Transverse colon (tissue), 4 donors: ENCODE measurements around the gene RINT1. TPM values are rescaled to one million over a fixed set of nuclear protein-coding genes. Genes with fewer than 3 reads are reported as not detected.

Experiments used
- DNase-seq: peaks from one replicate; pipeline ENCODE4 v3.0.0-alpha.2; 2019
- H3K27ac ChIP-seq, 4 donors: fragments of 200-600 bp; sonication (generic); 2 replicates each; pipeline ENCODE4 v1.5.1; 2016 to 2018; ENCODE audit warnings: inconsistent platforms in 4 of 4
- H3K27me3 ChIP-seq: fragments of 200-600 bp; sonication (generic); 2 replicates; pipeline ENCODE4 v1.5.1; 2017; ENCODE audit warnings: inconsistent platforms
- H3K36me3 ChIP-seq, 4 donors: fragments of 200-600 bp; sonication (generic); 2 replicates each; pipeline ENCODE4 v1.5.1; 2017 to 2019; ENCODE audit warnings: inconsistent platforms in 4 of 4
- H3K4me1 ChIP-seq, 4 donors: fragments of 200-600 bp; sonication (generic); 2 replicates each; pipeline ENCODE4 v1.5.1; 2017 to 2020; ENCODE audit warnings: inconsistent platforms in 4 of 4
- H3K4me3 ChIP-seq, 4 donors: fragments of 200-600 bp; sonication (generic); 1 replicate in 1 of 4; 2 replicates in 3 of 4; pipeline versions ENCODE4 v1.5.1 to v1.6.1; 2017 to 2019; ENCODE audit warnings: inconsistent platforms in 4 of 4
- H3K9me3 ChIP-seq, 2 donors: fragments of 200-600 bp; sonication (generic); 2 replicates each; pipeline ENCODE4 v1.5.1; 2017 to 2019; ENCODE audit warnings: inconsistent platforms in 2 of 2
- EP300 ChIP-seq: sonication (generic); formaldehyde crosslinking; IDR thresholded peaks from one replicate; pipeline ENCODE4 v1.6.1; 2017; ENCODE audit warnings: antibody characterized with exemption, low read depth
- POLR2A ChIP-seq: fragments of 450-650 bp; IDR thresholded peaks from one replicate; pipeline ENCODE4 v1.6.1; 2016; ENCODE audit warnings: antibody characterized with exemption, mild to moderate bottlenecking, moderate library complexity
- POLR2AphosphoS5 ChIP-seq, 3 donors: sonication (generic); formaldehyde crosslinking; IDR thresholded peaks; one replicate each; pipeline ENCODE4 v1.6.1; 2016; ENCODE audit warnings: antibody characterized with exemption in 3 of 3
- WGBS, 2 donors: methylation state at CpG; one replicate each; pipeline ENCODE4 v1.1.5; 2018; ENCODE audit warnings: low coverage in 1 of 2; 5-methylcytosine and 5-hydroxymethylcytosine counted together
- in situ Hi-C, 4 donors: fragments of 200-750 bp; cut with MboI; loops; one replicate each; pipeline versions ENCODE4 v1.15.0 to v1.15.1; 2017; ENCODE audit warnings: low sequenced_read_pairs in 3 of 4, low pct_ligation_motif_present in 1 of 4, low pct_unique_long_range_greater_than_20kb in 1 of 4
- intact Hi-C: fragments of 100-400 bp; cut with DNase I; formaldehyde crosslinking; loops from one replicate; pipeline ENCODE4 v1.15.1; 2023; ENCODE audit warnings: low total_unique reads
- total RNA-seq, 4 donors: library from RNA; depleted of rRNA; stranded (reverse); fragments of >200 nt; gene quantifications; one replicate each; pipeline ENCODE4 v1.1.0, GENCODE V29; 2016
- TF ChIP-seq, protein P1 (sequence below), 5 experiments: fragments of 200-600 bp in 3 of 5; fragments of 450-650 bp in 2 of 5; sonication (generic) in 3 of 5; IDR thresholded peaks; 1 replicate in 2 of 5; 2 replicates in 3 of 5; pipeline ENCODE4 v1.5.1; 2016 to 2017; ENCODE audit warnings: antibody characterized with exemption in 5 of 5, inconsistent platforms in 3 of 5, mild to moderate bottlenecking in 2 of 5, moderate library complexity in 1 of 5

RINT1 gene
- total RNA-seq, 4 donors from 2014 or later = 10.0 to 37.2 (median 19.0) TPM

DNA sequence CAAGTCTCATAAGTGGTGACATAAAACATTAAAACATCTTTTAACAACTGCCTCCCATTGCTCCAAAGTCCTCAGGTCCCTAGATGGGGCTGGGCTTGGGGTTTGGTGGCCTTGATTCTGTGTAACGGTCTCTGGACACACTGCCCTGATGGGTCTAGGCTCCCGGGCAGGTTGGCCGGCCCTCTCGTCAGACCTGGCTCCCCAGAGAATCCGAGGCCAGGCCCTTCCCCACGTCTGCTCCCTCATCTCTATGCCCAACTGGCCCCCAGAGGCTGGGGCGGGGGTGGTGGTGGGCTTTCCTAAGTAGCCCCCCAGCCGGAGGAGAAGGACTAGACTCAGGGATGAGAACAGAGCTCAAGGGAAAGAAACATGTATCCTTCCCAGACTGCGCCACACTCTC lies 80.8 kb downstream of the RINT1 start:
- WGBS, 2 donors = 80 to 94% methylated on average over 1 to 9 of the region's 9 CpGs
- intact Hi-C loops (no loop called here), in situ Hi-C loops (no loop called here)
- Histone ChIP-seq H3K9me3 (no peaks in the 10 kb centered on the region), H3K27me3 (no peaks in the 10 kb centered on the region), H3K4me1 (no peaks in the 10 kb centered on the region), H3K4me3 (no peak overlapping the region), H3K36me3 (peaks cover 0 to 9% (median 4%) of the 10 kb centered on the region in 4 donors), H3K27ac (no peak overlapping the region)
- DNase-seq = no peak
- no peak for TF ChIP-seq POLR2A
- TF ChIP-seq, protein P1, sequence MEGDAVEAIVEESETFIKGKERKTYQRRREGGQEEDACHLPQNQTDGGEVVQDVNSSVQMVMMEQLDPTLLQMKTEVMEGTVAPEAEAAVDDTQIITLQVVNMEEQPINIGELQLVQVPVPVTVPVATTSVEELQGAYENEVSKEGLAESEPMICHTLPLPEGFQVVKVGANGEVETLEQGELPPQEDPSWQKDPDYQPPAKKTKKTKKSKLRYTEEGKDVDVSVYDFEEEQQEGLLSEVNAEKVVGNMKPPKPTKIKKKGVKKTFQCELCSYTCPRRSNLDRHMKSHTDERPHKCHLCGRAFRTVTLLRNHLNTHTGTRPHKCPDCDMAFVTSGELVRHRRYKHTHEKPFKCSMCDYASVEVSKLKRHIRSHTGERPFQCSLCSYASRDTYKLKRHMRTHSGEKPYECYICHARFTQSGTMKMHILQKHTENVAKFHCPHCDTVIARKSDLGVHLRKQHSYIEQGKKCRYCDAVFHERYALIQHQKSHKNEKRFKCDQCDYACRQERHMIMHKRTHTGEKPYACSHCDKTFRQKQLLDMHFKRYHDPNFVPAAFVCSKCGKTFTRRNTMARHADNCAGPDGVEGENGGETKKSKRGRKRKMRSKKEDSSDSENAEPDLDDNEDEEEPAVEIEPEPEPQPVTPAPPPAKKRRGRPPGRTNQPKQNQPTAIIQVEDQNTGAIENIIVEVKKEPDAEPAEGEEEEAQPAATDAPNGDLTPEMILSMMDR (IDR thresholded peaks at IDR 0.05) = no peak

DNA sequence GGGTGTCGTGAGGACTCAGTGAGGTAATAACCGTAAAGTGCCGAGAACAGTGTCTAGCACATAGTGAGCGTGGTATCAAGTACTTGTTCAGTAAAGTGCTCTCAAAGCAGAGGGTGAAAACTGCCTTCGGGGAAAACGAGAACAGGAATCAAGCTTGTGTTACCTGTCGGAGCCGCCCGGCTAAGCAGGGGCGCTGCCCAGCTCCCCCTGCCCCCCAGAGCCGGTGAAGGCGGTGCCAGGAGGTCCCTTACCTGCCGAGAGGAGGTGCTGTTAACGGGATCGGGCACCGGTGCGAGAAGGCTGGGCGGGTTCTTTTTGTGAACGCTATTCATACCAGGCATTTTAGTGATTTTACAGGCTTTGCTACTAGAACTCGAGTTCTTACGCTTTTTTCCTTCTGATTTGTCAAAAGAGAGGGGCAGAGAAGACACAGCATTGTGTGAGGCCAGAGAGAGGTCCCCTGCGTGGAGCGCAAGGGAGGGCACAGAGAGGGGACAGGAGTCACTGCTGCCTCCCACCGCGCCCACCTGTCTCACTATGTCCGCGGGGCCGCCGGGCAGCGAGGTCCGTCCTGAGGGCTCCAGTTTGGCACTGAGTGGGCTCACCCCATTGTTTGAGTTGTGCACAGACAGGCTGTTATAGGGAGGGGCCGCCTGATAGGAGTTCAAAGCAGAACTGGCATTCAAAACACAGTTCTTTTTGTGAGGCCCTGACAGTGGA lies 81.8 kb downstream of the RINT1 start:
- peaks cover 0 to 9% (median 4%) of the 10 kb centered on the region in 4 donors for H3K36me3 ChIP-seq
- 94 to 98% methylated on average over 13 to 32 of the region's 32 CpGs for WGBS, 2 donors
- no peaks in the 10 kb centered on the region for H3K27me3 ChIP-seq
- in situ Hi-C loops (no loop called here), intact Hi-C loops (no loop called here)
- no peak overlapping the region for H3K27ac ChIP-seq
- H3K4me1 ChIP-seq = no peaks in the 10 kb centered on the region
- no peaks in the 10 kb centered on the region for H3K9me3 ChIP-seq
- no peak overlapping the region for H3K4me3 ChIP-seq
- TF ChIP-seq POLR2A (no peak), EP300 (no peak), POLR2AphosphoS5 (IDR thresholded peaks at IDR 0.05) (no peak)
- TF ChIP-seq, protein P1 (IDR thresholded peaks at IDR 0.05) = no peak
- DNase-seq = no peak

DNA sequence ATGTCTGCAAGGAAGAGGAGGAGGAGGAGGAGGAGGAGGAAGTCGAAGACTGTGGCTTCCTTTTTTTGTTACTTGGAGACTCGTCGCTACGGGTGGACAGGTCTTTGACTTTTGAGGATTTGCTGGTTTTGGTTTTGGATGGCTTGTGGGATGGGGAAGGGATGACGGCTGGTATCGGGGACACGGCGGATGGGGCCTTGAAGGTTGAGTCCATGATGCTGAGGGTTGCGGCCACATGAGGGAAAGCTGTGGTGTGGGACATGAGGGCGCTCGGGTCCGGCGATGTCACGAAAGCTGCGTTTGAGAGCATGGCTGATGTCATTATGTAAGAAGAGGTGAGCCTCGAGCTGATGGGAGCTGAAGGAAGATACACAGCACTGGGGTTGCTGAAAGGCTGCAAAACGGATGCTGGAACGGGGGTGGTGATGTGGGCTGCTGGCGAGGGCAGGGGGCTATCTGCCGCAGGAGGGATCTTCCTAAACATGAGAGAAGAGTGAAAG lies 82.4 kb downstream of the RINT1 start:
- DNase-seq = no peak
- H3K27ac ChIP-seq = no peak overlapping the region
- H3K4me3 ChIP-seq = no peak overlapping the region
- in situ Hi-C loops = no loop called here
- intact Hi-C loops = no loop called here
- peaks cover 0 to 9% (median 4%) of the 10 kb centered on the region in 4 donors for H3K36me3 ChIP-seq
- no peaks in the 10 kb centered on the region for H3K4me1 ChIP-seq
- TF ChIP-seq, protein P1 (IDR thresholded peaks at IDR 0.05) = no peak
- TF ChIP-seq EP300 (no peak), POLR2A (no peak), POLR2AphosphoS5 (IDR thresholded peaks at IDR 0.05) (no peak)
- no peaks in the 10 kb centered on the region for H3K27me3 ChIP-seq
- WGBS, 2 donors = 88 to 100% methylated on average over 5 to 20 of the region's 20 CpGs
- no peaks in the 10 kb centered on the region for H3K9me3 ChIP-seq

Other genes starting within 250 kb of the RINT1 start
- gene SRPK2, start 143.3 kb upstream of the RINT1 start, total RNA-seq = 10 to 100 TPM; 18.3 to 93.1 (median 43.8) TPM
- gene PUS7, start 9.9 kb upstream of the RINT1 start, total RNA-seq = 1 to 10 TPM; 1.9 to 7.0 (median 4.9) TPM
- gene EFCAB10, start 49.3 kb downstream of the RINT1 start, total RNA-seq = not detected